ENCODE measurements around the gene COMMD6. TPM values are rescaled to one million over a fixed set of nuclear protein-coding genes. Genes with fewer than 3 reads are reported as not detected.
A peak's percentile ranks its signal among the peaks of the same experiment; 100 is the strongest.

The COMMD6 gene
- total RNA-seq = 58.1 and 143 TPM in 2 replicates

- DNase-seq (ENCODE audit: low read depth) = peak; percentile 57
- peak within 1 kb of the TSS; percentile 72 for H3K4me3 ChIP-seq (ENCODE audit: low read depth, low read length)
- TF ChIP-seq CTCF (conservative IDR thresholded peaks at IDR 0.05; ENCODE audit: low read depth, low read length) = peak; percentile 37
These were observed at the start of gene COMMD6 for GRCh38 chr13:75537401-75538365. Gene COMMD6 (minus strand): TSS chr13:75537841. CDS start chr13:75537805, 36 bp downstream.

- DNase-seq (ENCODE audit: low read depth) = no peak
- no peak overlapping the region for H3K4me3 ChIP-seq (ENCODE audit: low read depth, low read length)
- no peak for TF ChIP-seq CTCF (conservative IDR thresholded peaks at IDR 0.05; ENCODE audit: low read depth, low read length)
These were observed 47.5 kb upstream of the COMMD6 start for GRCh38 chr13:75585153-75585552.

- TF ChIP-seq CTCF (conservative IDR thresholded peaks at IDR 0.05; ENCODE audit: low read depth, low read length) = no peak
- H3K4me3 ChIP-seq (ENCODE audit: low read depth, low read length) = no peak overlapping the region
These were observed 45.5 kb upstream of the COMMD6 start for GRCh38 chr13:75583091-75583490.

GRCh38 chr13:75581874-75582640 lies 44.4 kb upstream of the COMMD6 start:
- no peak overlapping the region for H3K4me3 ChIP-seq (ENCODE audit: low read depth, low read length)
- no peak for TF ChIP-seq CTCF (conservative IDR thresholded peaks at IDR 0.05; ENCODE audit: low read depth, low read length)
- DNase-seq (ENCODE audit: low read depth) = no peak

More at GRCh38 chr13:75583091-75583490, 45.5 kb upstream of the COMMD6 start:
- no peak for DNase-seq (ENCODE audit: low read depth)

GRCh38 chr13:75579529-75579928 lies 41.9 kb upstream of the COMMD6 start:
- no peak for TF ChIP-seq CTCF (conservative IDR thresholded peaks at IDR 0.05; ENCODE audit: low read depth, low read length)
- H3K4me3 ChIP-seq (ENCODE audit: low read depth, low read length) = no peak overlapping the region
- DNase-seq (ENCODE audit: low read depth) = no peak

- TF ChIP-seq CTCF (conservative IDR thresholded peaks at IDR 0.05; ENCODE audit: low read depth, low read length) = no peak
- no peak for DNase-seq (ENCODE audit: low read depth)
- no peak overlapping the region for H3K4me3 ChIP-seq (ENCODE audit: low read depth, low read length)
These were observed 31.9 kb upstream of the COMMD6 start for GRCh38 chr13:75569576-75569975.
